Gastrocnemius medialis (tissue), 4 donors: ENCODE data around the gene GABBR2.

Experiments used
- CTCF ChIP-seq, 5 experiments: fragments of 450-650 bp in 3 of 5; fragments of 200-600 bp in 2 of 5; sonication (generic) in 2 of 5; IDR thresholded peaks in 4 of 5; conservative IDR thresholded peaks in 1 of 5; 1 replicate in 4 of 5; 2 replicates in 1 of 5; pipeline ENCODE4 v1.5.1; 2016 to 2019; ENCODE audit warnings: antibody characterized with exemption in 5 of 5, mild to moderate bottlenecking in 3 of 5, moderate library complexity in 3 of 5
- POLR2A ChIP-seq, 2 donors: fragments of 450-650 bp; IDR thresholded peaks; one replicate each; pipeline ENCODE4 v1.6.1; 2017; ENCODE audit warnings: antibody characterized with exemption in 2 of 2, mild to moderate bottlenecking in 2 of 2, moderate library complexity in 2 of 2

GRCh38 chr9:98344581-98344980 is 364.2 kb downstream of the GABBR2 start:
- TF ChIP-seq POLR2A (IDR thresholded peaks at IDR 0.05), result no peak
- TF ChIP-seq CTCF (IDR thresholded peaks at IDR 0.05 in 4 of 5, conservative IDR thresholded peaks at IDR 0.05 in 1 of 5), result no peak
